Skeletal muscle cell (primary cell): ENCODE results near the gene WASF2.
"Not testable (repeated sequence)": the region's sequence is repeated elsewhere in the genome, so short reads cannot be mapped to it uniquely, and the experiment has no call there.

Source experiments
- DNase-seq: peaks from one replicate; pipeline ENCODE4 v3.0.0-alpha.2; 2010; ENCODE audit warnings: low read depth
- H3K4me3 ChIP-seq: 2 replicates; pipeline ENCODE4 v1.5.1; 2011; ENCODE audit warnings: low read depth, mild to moderate bottlenecking, control low read depth, low read length, moderate library complexity

WASF2 gene

GRCh38 chr1:27489973-27490741 lies at the start of gene WASF2:
WASF2 (minus strand) TSS chr1:27490167; CDS start chr1:27428890, 61,277 bp downstream.
- H3K4me3 ChIP-seq = peak within 1 kb of the TSS; percentile 87
- peak; percentile 87 for DNase-seq

GRCh38 chr1:27538793-27539192 lies 48.8 kb upstream of the WASF2 start:
- no peak for DNase-seq
- H3K4me3 ChIP-seq = no peak overlapping the region

- not testable (repeated sequence) for DNase-seq, H3K4me3 ChIP-seq
Measured at GRCh38 chr1:27538305-27538676, 48.3 kb upstream of the WASF2 start.

- no peak for DNase-seq
- no peak overlapping the region for H3K4me3 ChIP-seq
Measured at GRCh38 chr1:27536767-27537166, 46.8 kb upstream of the WASF2 start.

- no peak for DNase-seq
- H3K4me3 ChIP-seq = no peak overlapping the region
Measured at GRCh38 chr1:27536010-27536757, 46.2 kb upstream of the WASF2 start.

GRCh38 chr1:27535386-27535785 lies 45.4 kb upstream of the WASF2 start:
- no peak overlapping the region for H3K4me3 ChIP-seq
- no peak for DNase-seq

GRCh38 chr1:27531959-27532685 lies 42.2 kb upstream of the WASF2 start:
- no peak overlapping the region for H3K4me3 ChIP-seq
- no peak for DNase-seq

GRCh38 chr1:27530192-27530591 lies 40.2 kb upstream of the WASF2 start:
- DNase-seq = no peak
- H3K4me3 ChIP-seq = no peak overlapping the region

- no peak overlapping the region for H3K4me3 ChIP-seq
- DNase-seq = no peak
Measured at GRCh38 chr1:27529704-27530018, 39.7 kb upstream of the WASF2 start.

GRCh38 chr1:27528818-27529703 lies 39.1 kb upstream of the WASF2 start:
- no peak overlapping the region for H3K4me3 ChIP-seq
- no peak for DNase-seq

GRCh38 chr1:27527890-27528817 lies 38.2 kb upstream of the WASF2 start:
- DNase-seq = no peak
- peak overlapping the region; percentile 23 for H3K4me3 ChIP-seq

GRCh38 chr1:27527223-27527889 lies 37.4 kb upstream of the WASF2 start:
- DNase-seq = no peak
- peak overlapping the region; percentile 23 for H3K4me3 ChIP-seq

GRCh38 chr1:27526569-27527222 lies 36.7 kb upstream of the WASF2 start:
- DNase-seq = no peak
- no peak overlapping the region for H3K4me3 ChIP-seq

- no peak for DNase-seq
- H3K4me3 ChIP-seq = no peak overlapping the region
Measured at GRCh38 chr1:27525296-27526272, 35.6 kb upstream of the WASF2 start.

- H3K4me3 ChIP-seq = no peak overlapping the region
- no peak for DNase-seq
Measured at GRCh38 chr1:27523337-27524020, 33.5 kb upstream of the WASF2 start.
